AG09309 (cell line): ENCODE results near the gene FEN1.

ENCODE experiments used
- DNase-seq: peaks from one replicate; pipeline ENCODE4 v3.0.0-alpha.2; 2010; ENCODE audit warnings: low read depth
- H3K4me3 ChIP-seq: 2 replicates; pipeline ENCODE4 v1.5.1; 2011; ENCODE audit warnings: mild to moderate bottlenecking, low read depth, low read length, moderate library complexity; ENCODE audit not compliant: control insufficient read depth
- CTCF ChIP-seq: IDR thresholded peaks from 2 replicates; pipeline ENCODE4 v1.5.1; 2011; ENCODE audit warnings: mild to moderate bottlenecking, low read depth, low read length, inconsistent platforms; ENCODE audit not compliant: insufficient read depth, control insufficient read depth; ENCODE audit errors: missing control alignments

Gene FEN1

GRCh38 chr11:61747192-61747966, 45.3 kb upstream of the FEN1 start:
- peak; percentile 92 for TF ChIP-seq CTCF
- no peak for DNase-seq
- no peak overlapping the region for H3K4me3 ChIP-seq

GRCh38 chr11:61747967-61748285, 44.8 kb upstream of the FEN1 start:
- TF ChIP-seq CTCF: no peak
- no peak for DNase-seq
- H3K4me3 ChIP-seq: no peak overlapping the region

GRCh38 chr11:61749591-61750217, 43.0 kb upstream of the FEN1 start:
- no peak overlapping the region for H3K4me3 ChIP-seq
- DNase-seq: no peak
- no peak for TF ChIP-seq CTCF

- TF ChIP-seq CTCF: no peak
- H3K4me3 ChIP-seq: no peak overlapping the region
- no peak for DNase-seq
These were observed 42.0 kb upstream of the FEN1 start for GRCh38 chr11:61750631-61751273.

- no peak overlapping the region for H3K4me3 ChIP-seq
- DNase-seq: no peak
- no peak for TF ChIP-seq CTCF
These were observed 41.3 kb upstream of the FEN1 start for GRCh38 chr11:61751384-61751783.

- no peak for DNase-seq
These were observed 40.4 kb upstream of the FEN1 start, which contains the start of gene MYRF for GRCh38 chr11:61752117-61752924. Gene MYRF, plus strand, starts transcription at chr11:61752636. Its CDS starts 109 bp downstream, at chr11:61752745.

More at GRCh38 chr11:61752117-61752924, 40.4 kb upstream of the FEN1 start, which contains the start of gene MYRF:
- TF ChIP-seq CTCF: peak; percentile 38
- H3K4me3 ChIP-seq: peak within 1 kb of the TSS; percentile 42
